DOHH2 (cell line): Measurements from ENCODE around the gene IMMT.

Experiments
- H3F3A ChIP-seq: fragments of 200-600 bp; sonication (generic), shearing (Covaris generic); 2 replicates; pipeline ENCODE4 v1.6.0; 2016; ENCODE audit warnings: antibody characterized with exemption, mild to moderate bottlenecking; ENCODE audit not compliant: control insufficient read depth, insufficient read depth
- H3K27ac ChIP-seq: fragments of 200-600 bp; sonication (generic); 2 replicates; pipeline ENCODE4 v1.5.1; 2014; ENCODE audit warnings: low read depth, mild to moderate bottlenecking, low read length, moderate library complexity
- H3K27me3 ChIP-seq: fragments of 200-600 bp; sonication (generic); 2 replicates; pipeline ENCODE4 v1.6.1; 2014; ENCODE audit warnings: mild to moderate bottlenecking, low read length, mixed read lengths; ENCODE audit not compliant: control insufficient read depth
- H3K36me3 ChIP-seq: fragments of 200-600 bp; sonication (generic); 2 replicates; pipeline ENCODE4 v1.6.1; 2014; ENCODE audit warnings: mild to moderate bottlenecking, low read length, moderate library complexity, mixed read lengths; ENCODE audit not compliant: control insufficient read depth
- H3K4me1 ChIP-seq: fragments of 200-600 bp; sonication (generic); 2 replicates; pipeline ENCODE4 v1.6.1; 2014; ENCODE audit warnings: mild to moderate bottlenecking, low read length, mixed read lengths; ENCODE audit not compliant: control insufficient read depth
- H3K4me2 ChIP-seq: fragments of 200-600 bp; sonication (generic); 2 replicates; pipeline ENCODE4 v1.6.0; 2014; ENCODE audit warnings: mild to moderate bottlenecking, low read length, moderate library complexity
- H3K4me3 ChIP-seq: fragments of 200-600 bp; sonication (generic); 2 replicates; pipeline ENCODE4 v1.5.1; 2014; ENCODE audit warnings: mild to moderate bottlenecking, low read length, mixed read lengths
- H3K79me2 ChIP-seq: fragments of 200-600 bp; sonication (generic); 2 replicates; pipeline ENCODE4 v1.6.1; 2014; ENCODE audit warnings: mild to moderate bottlenecking, low read length, mixed read lengths; ENCODE audit not compliant: control insufficient read depth
- H3K9me2 ChIP-seq: fragments of 200-600 bp; sonication (generic); replicated peaks from 2 replicates; pipeline ENCODE4 v1.6.1; 2014; ENCODE audit warnings: mild to moderate bottlenecking, low read length, mixed read lengths; ENCODE audit not compliant: control insufficient read depth
- H3K9me3 ChIP-seq: fragments of 200-600 bp; sonication (generic); 2 replicates; pipeline ENCODE4 v1.6.1; 2014; ENCODE audit warnings: antibody characterized with exemption, low read length, mixed read lengths; ENCODE audit not compliant: control insufficient read depth, insufficient read depth
- H4K20me1 ChIP-seq: fragments of 200-600 bp; sonication (generic); 2 replicates; pipeline ENCODE4 v1.6.0; 2014; ENCODE audit warnings: low read depth, mild to moderate bottlenecking, antibody characterized with exemption, low read length, moderate library complexity; ENCODE audit not compliant: control insufficient read depth, insufficient read depth
- CTCF ChIP-seq: fragments of 200-600 bp; sonication (generic); IDR thresholded peaks from one replicate; pipeline ENCODE4 v1.5.1; 2014; ENCODE audit warnings: antibody characterized with exemption, mild to moderate bottlenecking, low read depth, low read length; ENCODE audit not compliant: poor library complexity, severe bottlenecking
- EZH2phosphoT487 ChIP-seq: fragments of 200-600 bp; sonication (generic); IDR thresholded peaks from 2 replicates; pipeline ENCODE4 v1.6.1; 2017; ENCODE audit warnings: borderline replicate concordance, mild to moderate bottlenecking, antibody characterized with exemption, low read length, moderate library complexity, mixed read lengths

IMMT gene

GRCh38 chr2:86105252-86105968 is 89.9 kb downstream of the IMMT start, which contains the start of gene POLR1A:
TSS of gene POLR1A (minus strand) at chr2:86105886. CDS start at chr2:86105776, 110 bp downstream.
- Histone ChIP-seq H3K27ac (peak within 1 kb of the TSS; percentile 63), H3K36me3 (peaks cover 82% of the 10 kb centered on the region), H3F3A (no peaks in the 10 kb centered on the region; the same call in 1 of the 2 replicates), H3K9me2 (no peaks in the 10 kb centered on the region), H3K4me3 (peak within 1 kb of the TSS; percentile 95), H3K79me2 (peaks cover 98% of the 10 kb centered on the region), H3K4me1 (peaks cover 37% of the 10 kb centered on the region), H3K27me3 (no peaks in the 10 kb centered on the region), H4K20me1 (peaks cover 35% of the 10 kb centered on the region), H3K4me2 (peak within 1 kb of the TSS; percentile 88), H3K9me3 (no peaks in the 10 kb centered on the region)
- no peak for TF ChIP-seq CTCF
- TF ChIP-seq EZH2phosphoT487, result no peak

GRCh38 chr2:86102157-86102556 is 93.1 kb downstream of the IMMT start:
- no peaks in the 10 kb centered on the region for H3K9me2 ChIP-seq
- H3K4me3 ChIP-seq, result no peak overlapping the region
- H3K9me3 ChIP-seq, result no peaks in the 10 kb centered on the region
- no peaks in the 10 kb centered on the region for H3F3A ChIP-seq
- no peak for TF ChIP-seq EZH2phosphoT487
- TF ChIP-seq CTCF, result no peak
- peaks cover 84% of the 10 kb centered on the region for H3K36me3 ChIP-seq
- H3K27ac ChIP-seq, result no peak overlapping the region
- H3K79me2 ChIP-seq, result peaks cover 98% of the 10 kb centered on the region
- peaks cover 13% of the 10 kb centered on the region; the same call in 1 of the 2 replicates for H4K20me1 ChIP-seq
- peaks cover 23% of the 10 kb centered on the region for H3K4me1 ChIP-seq
- no peaks in the 10 kb centered on the region for H3K27me3 ChIP-seq
- H3K4me2 ChIP-seq, result no peak overlapping the region

- no peak for TF ChIP-seq EZH2phosphoT487
- TF ChIP-seq CTCF, result no peak
- Histone ChIP-seq H3K27me3 (no peaks in the 10 kb centered on the region), H3K4me1 (peaks cover 3% of the 10 kb centered on the region), H3K36me3 (peaks cover 93% of the 10 kb centered on the region), H3K4me3 (no peak overlapping the region), H3K9me2 (no peaks in the 10 kb centered on the region), H3F3A (no peaks in the 10 kb centered on the region), H3K9me3 (no peaks in the 10 kb centered on the region), H3K79me2 (peaks cover 96% of the 10 kb centered on the region), H4K20me1 (0 out of 2 replicates have a peak, but pooled peaks cover 3% of the 10 kb centered on the region), H3K27ac (no peak overlapping the region), H3K4me2 (no peak overlapping the region)
Measured at GRCh38 chr2:86097913-86098312, 97.3 kb downstream of the IMMT start.
